Fibroblast of pulmonary artery (primary cell): ENCODE measurements around the gene SPTAN1.
A peak's percentile ranks its signal among the peaks of the same experiment; 100 is the strongest.

ENCODE experiments used
- DNase-seq: peaks from one replicate; pipeline ENCODE4 v3.0.0-alpha.2; 2010; ENCODE audit warnings: low read depth
- H3K4me3 ChIP-seq: replicated peaks from 2 replicates; pipeline ENCODE4 v1.5.1; 2011; ENCODE audit warnings: low read depth, mild to moderate bottlenecking, control low read depth, low read length, moderate library complexity
- TF ChIP-seq, protein P1 (sequence below): IDR thresholded peaks from 2 replicates; pipeline ENCODE4 v1.5.1; 2011; ENCODE audit warnings: mild to moderate bottlenecking, control low read depth, low read length, inconsistent platforms; ENCODE audit errors: missing control alignments

The SPTAN1 gene

DNA sequence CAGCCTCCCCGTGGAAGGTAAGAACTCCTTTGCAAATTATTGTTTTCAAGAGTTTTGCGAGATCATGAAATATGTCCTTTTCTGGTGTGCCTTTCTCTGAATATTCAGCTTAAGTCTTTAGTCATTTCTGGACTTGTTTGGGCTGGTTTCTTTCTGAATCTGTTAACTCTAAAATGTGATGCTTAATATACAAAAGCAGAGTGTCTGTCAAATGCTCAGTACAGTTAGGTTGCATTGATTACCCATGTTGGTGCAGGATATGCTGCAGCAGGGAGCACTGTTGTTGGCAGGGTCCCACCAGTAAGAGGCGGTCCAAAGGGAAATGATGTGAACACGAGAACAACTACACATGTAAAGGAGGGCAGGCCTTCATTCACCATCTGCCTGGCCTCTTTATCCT, 47.7 kb downstream of the SPTAN1 start:
- no peak overlapping the region for H3K4me3 ChIP-seq
- DNase-seq: no peak
- TF ChIP-seq, protein P1, sequence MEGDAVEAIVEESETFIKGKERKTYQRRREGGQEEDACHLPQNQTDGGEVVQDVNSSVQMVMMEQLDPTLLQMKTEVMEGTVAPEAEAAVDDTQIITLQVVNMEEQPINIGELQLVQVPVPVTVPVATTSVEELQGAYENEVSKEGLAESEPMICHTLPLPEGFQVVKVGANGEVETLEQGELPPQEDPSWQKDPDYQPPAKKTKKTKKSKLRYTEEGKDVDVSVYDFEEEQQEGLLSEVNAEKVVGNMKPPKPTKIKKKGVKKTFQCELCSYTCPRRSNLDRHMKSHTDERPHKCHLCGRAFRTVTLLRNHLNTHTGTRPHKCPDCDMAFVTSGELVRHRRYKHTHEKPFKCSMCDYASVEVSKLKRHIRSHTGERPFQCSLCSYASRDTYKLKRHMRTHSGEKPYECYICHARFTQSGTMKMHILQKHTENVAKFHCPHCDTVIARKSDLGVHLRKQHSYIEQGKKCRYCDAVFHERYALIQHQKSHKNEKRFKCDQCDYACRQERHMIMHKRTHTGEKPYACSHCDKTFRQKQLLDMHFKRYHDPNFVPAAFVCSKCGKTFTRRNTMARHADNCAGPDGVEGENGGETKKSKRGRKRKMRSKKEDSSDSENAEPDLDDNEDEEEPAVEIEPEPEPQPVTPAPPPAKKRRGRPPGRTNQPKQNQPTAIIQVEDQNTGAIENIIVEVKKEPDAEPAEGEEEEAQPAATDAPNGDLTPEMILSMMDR: no peak

DNA sequence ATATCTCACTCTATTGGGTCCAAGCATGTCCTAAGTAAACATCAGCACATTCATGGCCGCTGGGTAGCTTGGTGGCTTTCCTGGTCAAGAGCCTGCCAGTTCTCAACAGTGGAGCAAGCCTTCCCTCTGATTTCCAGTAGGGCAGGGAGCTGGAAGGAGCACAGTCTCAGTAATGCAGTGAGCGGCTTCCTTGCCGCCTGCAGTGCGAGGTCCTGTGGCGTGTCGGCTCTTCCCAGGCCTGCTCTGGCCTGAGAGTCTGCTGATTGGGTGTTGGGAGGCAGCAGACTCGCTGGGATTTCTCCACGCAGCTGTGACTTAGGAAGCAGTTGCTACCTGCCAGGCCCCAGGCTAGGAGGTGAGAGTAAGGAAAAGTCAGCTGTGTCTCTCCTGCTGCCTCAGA, 51.3 kb downstream of the SPTAN1 start:
- TF ChIP-seq, protein P1: no peak
- no peak for DNase-seq
- no peak overlapping the region for H3K4me3 ChIP-seq

GRCh38 chr9:128607642-128608350, 55.4 kb downstream of the SPTAN1 start:
- no peak overlapping the region for H3K4me3 ChIP-seq
- DNase-seq: peak; percentile 16
- TF ChIP-seq, protein P1: no peak

- no peak overlapping the region for H3K4me3 ChIP-seq
- TF ChIP-seq, protein P1: no peak
- DNase-seq: no peak
Measured at GRCh38 chr9:128610897-128611296, 58.5 kb downstream of the SPTAN1 start.

DNA sequence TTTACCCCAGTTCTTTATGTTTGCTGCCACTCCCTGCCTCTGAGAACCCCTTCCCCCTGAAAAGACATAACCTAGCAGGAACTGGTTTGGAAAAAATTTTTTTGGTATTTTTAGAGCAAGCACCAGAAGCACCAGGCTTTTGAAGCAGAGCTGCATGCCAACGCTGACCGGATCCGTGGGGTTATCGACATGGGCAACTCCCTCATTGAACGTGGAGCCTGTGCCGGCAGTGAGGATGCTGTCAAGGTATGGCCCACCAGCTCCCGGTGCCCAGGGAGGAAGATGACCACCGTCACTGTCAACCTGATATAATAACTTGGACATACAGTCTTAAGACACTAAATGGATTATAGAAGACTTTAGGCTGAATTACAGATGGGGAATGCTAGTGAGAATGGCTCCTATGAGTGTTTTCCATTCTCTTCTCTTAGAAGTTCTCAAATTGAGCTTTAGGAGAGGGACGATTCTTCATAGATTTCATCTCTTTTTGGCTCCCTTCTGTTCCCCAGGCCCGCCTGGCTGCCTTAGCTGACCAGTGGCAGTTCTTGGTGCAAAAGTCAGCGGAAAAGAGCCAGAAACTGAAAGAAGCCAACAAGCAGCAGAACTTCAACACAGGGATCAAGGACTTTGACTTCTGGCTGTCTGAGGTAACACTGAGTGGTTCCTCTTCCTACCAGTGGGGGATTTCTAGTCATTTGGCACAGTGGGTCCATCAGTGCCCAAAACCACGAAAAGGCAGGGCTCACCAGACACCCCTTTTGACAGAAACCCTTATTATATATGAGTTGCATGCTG, 59.4 kb downstream of the SPTAN1 start:
- TF ChIP-seq, protein P1: no peak
- DNase-seq: no peak
- no peak overlapping the region for H3K4me3 ChIP-seq

- no peak overlapping the region for H3K4me3 ChIP-seq
- DNase-seq: no peak
- TF ChIP-seq, protein P1: no peak
Measured at GRCh38 chr9:128614728-128615127, 62.3 kb downstream of the SPTAN1 start.
